HepG2 (cell line): ENCODE measurements around the gene RPS6KB1. TPM values are rescaled to one million over a fixed set of nuclear protein-coding genes. Genes with fewer than 3 reads are reported as not detected.
A peak's percentile ranks its signal among the peaks of the same experiment; 100 is the strongest.

Experiments
- ARNT2 ChIP-seq: sonication (generic); formaldehyde crosslinking; IDR thresholded peaks from 2 replicates; pipeline ENCODE4 v1.8.0; 2022; ENCODE audit warnings: mild to moderate bottlenecking, low read depth, missing genetic modification reagents, moderate library complexity
- BRCA1 ChIP-seq: sonication (generic); formaldehyde crosslinking; IDR thresholded peaks from 2 replicates; pipeline ENCODE4 v1.4.0; 2020; ENCODE audit warnings: missing genetic modification reagents
- CCAR2 ChIP-seq: fragments of 200-400 bp; formaldehyde crosslinking; optimal IDR thresholded peaks from 2 replicates; pipeline ENCODE3; 2018; ENCODE audit warnings: low read depth, mild to moderate bottlenecking, low read length, moderate library complexity
- FOSL2 ChIP-seq: sonication (generic); formaldehyde crosslinking; IDR thresholded peaks from 2 replicates; pipeline ENCODE4 v1.4.0; 2020; ENCODE audit warnings: missing genetic modification reagents
- GATAD2A ChIP-seq: IDR thresholded peaks from 2 replicates; pipeline ENCODE4 v1.6.1; 2016
- HDAC6 ChIP-seq: fragments of 200-600 bp; sonication (generic); IDR thresholded peaks from 2 replicates; pipeline ENCODE4 v1.7.0; 2017; ENCODE audit warnings: mild to moderate bottlenecking, antibody characterized with exemption, low read length, low read depth
- HOXA3 ChIP-seq: sonication (generic); formaldehyde crosslinking; IDR thresholded peaks from 2 replicates; pipeline ENCODE4 v1.5.0; 2020; ENCODE audit warnings: missing genetic modification reagents
- IKZF1 ChIP-seq: fragments of 450-650 bp; IDR thresholded peaks from 2 replicates; pipeline ENCODE4 v1.7.1; 2016
- KDM3A ChIP-seq: IDR thresholded peaks from 2 replicates; pipeline ENCODE4 v1.6.1; 2018; ENCODE audit warnings: low read depth, missing compliant biosample characterization
- KLF9 ChIP-seq: IDR thresholded peaks from 2 replicates; pipeline ENCODE4 v1.6.1; 2016; ENCODE audit warnings: low read depth
- ONECUT2 ChIP-seq: sonication (generic); formaldehyde crosslinking; IDR thresholded peaks from 2 replicates; pipeline ENCODE4 v1.4.0; 2020; ENCODE audit warnings: missing genetic modification reagents
- POGZ ChIP-seq: sonication (generic); formaldehyde crosslinking; IDR thresholded peaks from 2 replicates; pipeline ENCODE4 v1.4.0; 2020; ENCODE audit warnings: mild to moderate bottlenecking, missing genetic modification reagents
- POLR2AphosphoS5 ChIP-seq: IDR thresholded peaks from 2 replicates; pipeline ENCODE4 v1.6.1; 2012; ENCODE audit warnings: low read depth, low read length
- REST ChIP-seq, 2 experiments: IDR thresholded peaks; 2 replicates each; pipeline ENCODE4 v1.6.1; 2011 to 2012; ENCODE audit warnings: low read length in 2 of 2, borderline replicate concordance in 1 of 2, low read depth in 1 of 2, mild to moderate bottlenecking in 1 of 2, moderate library complexity in 1 of 2
- SALL1 ChIP-seq: sonication (generic); formaldehyde crosslinking; IDR thresholded peaks from 2 replicates; pipeline ENCODE4 v1.8.0; 2022; ENCODE audit warnings: mild to moderate bottlenecking, missing genetic modification reagents
- SOX5 ChIP-seq: IDR thresholded peaks from 2 replicates; pipeline ENCODE4 v1.6.1; 2016; ENCODE audit warnings: borderline replicate concordance
- TEAD3 ChIP-seq: optimal IDR thresholded peaks from 2 replicates; pipeline ENCODE3; 2016; ENCODE audit warnings: borderline replicate concordance
- THAP8 ChIP-seq: sonication (generic); formaldehyde crosslinking; IDR thresholded peaks from 2 replicates; pipeline ENCODE4 v1.5.1; 2020; ENCODE audit warnings: missing genetic modification reagents, mild to moderate bottlenecking, borderline replicate concordance
- YY1 ChIP-seq: IDR thresholded peaks from 2 replicates; pipeline ENCODE4 v1.6.1; 2011; ENCODE audit warnings: low read length, low read depth, moderate library complexity, mild to moderate bottlenecking; ENCODE audit not compliant: insufficient read depth, insufficient replicate concordance
- ZNF142 ChIP-seq: sonication (generic); formaldehyde crosslinking; IDR thresholded peaks from 2 replicates; pipeline ENCODE4 v1.4.0; 2020; ENCODE audit warnings: missing genetic modification reagents
- ZNF350 ChIP-seq: sonication (generic); formaldehyde crosslinking; IDR thresholded peaks from 2 replicates; pipeline ENCODE4 v1.4.0; 2020; ENCODE audit warnings: mild to moderate bottlenecking, low read depth, missing genetic modification reagents, borderline replicate concordance
- polyA plus RNA-seq, 8 experiments: library from polyadenylated mRNA; depleted of rRNA in 3 of 8; stranded (reverse) in 7 of 8; unstranded in 1 of 8; fragments of >200 nt; fragmentation: Illumina TruSeq in 4 of 8; extraction: Trizol in 4 of 8; gene quantifications; 2 replicates each; pipeline versions ENCODE4 v1.2.1 to v1.2.3, GENCODE V29; 2011 to 2016; ENCODE audit warnings: low read depth in 4 of 8, missing spikeins in 1 of 8, mixed read lengths in 1 of 8; ENCODE audit not compliant: insufficient read depth in 1 of 8
- total RNA-seq, 5 experiments: library from RNA; depleted of rRNA; stranded (reverse); fragments of >200 nt; fragmentation: Illumina TruSeq; extraction: Trizol; gene quantifications; 2 replicates each; pipeline ENCODE4 v1.2.3, GENCODE V29; 2016; ENCODE audit warnings: low read depth in 1 of 5

The RPS6KB1 gene
- total and polyA plus RNA-seq, 2 of the 13 experiments (the other 11 are each of a cell fraction or from before 2014, with no cell fraction given) = 16.5 to 42.2 TPM

GRCh38 chr17:59892924-59893675 lies at the start of gene RPS6KB1, which contains the start of gene TUBD1 (continued):
- TF ChIP-seq ZNF142 (CRISPR knock-in tag) (peak; percentile 76; the same call in 1 of the 2 replicates), KLF9 (peak; percentile 59; the same call in 1 of the 2 replicates), FOSL2 (CRISPR knock-in tag) (no peak; the same call in none of the 2 replicates), REST (IDR thresholded peaks at IDR 0.05; ENCODE audit: borderline replicate concordance in 1 of 2, low read depth in 1 of 2, low read length in 2 of 2) (peak in 1 of 2 experiments; percentile 65; a peak in 1 of 4 replicates), ONECUT2 (CRISPR knock-in tag) (no peak), POGZ (CRISPR knock-in tag) (peak; percentile 39), SOX5 (peak; percentile 26; the same call in 1 of the 2 replicates), IKZF1 (no peak), GATAD2A (peak; percentile 22; the same call in 1 of the 2 replicates), BRCA1 (CRISPR knock-in tag) (peak; percentile 97; the same call in 1 of the 2 replicates), KDM3A (CRISPR knock-in tag) (peak; percentile 51; the same call in 1 of the 2 replicates), CCAR2 (no peak), THAP8 (no peak; the same call in 1 of the 2 replicates), SALL1 (CRISPR knock-in tag) (peak; percentile 91), ARNT2 (CRISPR knock-in tag) (peak; percentile 74), POLR2AphosphoS5 (peak; percentile 94), TEAD3 (CRISPR knock-in tag) (peak; percentile 50), ZNF350 (peak; percentile 93), HDAC6 (no peak), YY1 (peak; percentile 95), HOXA3 (CRISPR knock-in tag) (peak; percentile 91)
